Measurements from ENCODE around the gene SPDYE4.

DNA sequence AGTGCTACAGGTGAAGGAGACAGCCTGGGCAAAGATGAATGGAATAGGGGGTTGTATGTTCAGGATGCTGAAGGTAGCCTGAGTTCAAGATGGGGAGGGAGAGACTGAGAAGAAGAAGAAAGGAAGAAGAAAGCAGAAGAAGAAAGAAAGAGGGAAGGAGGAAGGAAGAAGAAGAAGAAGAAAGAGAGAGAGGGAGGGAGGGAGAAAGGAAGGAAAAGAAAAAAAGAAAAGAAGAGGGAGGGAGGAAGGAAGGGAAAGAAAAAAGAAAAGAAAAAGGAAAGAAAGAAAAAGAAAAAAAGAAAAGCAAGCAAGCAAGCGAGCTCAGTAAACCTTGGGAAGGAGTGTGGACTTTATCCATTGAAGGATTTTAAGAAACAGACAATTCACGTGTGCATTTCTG, 21.6 kb downstream of the SPDYE4 start:
- TF ChIP-seq, protein P1, sequence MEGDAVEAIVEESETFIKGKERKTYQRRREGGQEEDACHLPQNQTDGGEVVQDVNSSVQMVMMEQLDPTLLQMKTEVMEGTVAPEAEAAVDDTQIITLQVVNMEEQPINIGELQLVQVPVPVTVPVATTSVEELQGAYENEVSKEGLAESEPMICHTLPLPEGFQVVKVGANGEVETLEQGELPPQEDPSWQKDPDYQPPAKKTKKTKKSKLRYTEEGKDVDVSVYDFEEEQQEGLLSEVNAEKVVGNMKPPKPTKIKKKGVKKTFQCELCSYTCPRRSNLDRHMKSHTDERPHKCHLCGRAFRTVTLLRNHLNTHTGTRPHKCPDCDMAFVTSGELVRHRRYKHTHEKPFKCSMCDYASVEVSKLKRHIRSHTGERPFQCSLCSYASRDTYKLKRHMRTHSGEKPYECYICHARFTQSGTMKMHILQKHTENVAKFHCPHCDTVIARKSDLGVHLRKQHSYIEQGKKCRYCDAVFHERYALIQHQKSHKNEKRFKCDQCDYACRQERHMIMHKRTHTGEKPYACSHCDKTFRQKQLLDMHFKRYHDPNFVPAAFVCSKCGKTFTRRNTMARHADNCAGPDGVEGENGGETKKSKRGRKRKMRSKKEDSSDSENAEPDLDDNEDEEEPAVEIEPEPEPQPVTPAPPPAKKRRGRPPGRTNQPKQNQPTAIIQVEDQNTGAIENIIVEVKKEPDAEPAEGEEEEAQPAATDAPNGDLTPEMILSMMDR (IDR thresholded peaks at IDR 0.05): no peak
- TF ChIP-seq, protein P2, sequence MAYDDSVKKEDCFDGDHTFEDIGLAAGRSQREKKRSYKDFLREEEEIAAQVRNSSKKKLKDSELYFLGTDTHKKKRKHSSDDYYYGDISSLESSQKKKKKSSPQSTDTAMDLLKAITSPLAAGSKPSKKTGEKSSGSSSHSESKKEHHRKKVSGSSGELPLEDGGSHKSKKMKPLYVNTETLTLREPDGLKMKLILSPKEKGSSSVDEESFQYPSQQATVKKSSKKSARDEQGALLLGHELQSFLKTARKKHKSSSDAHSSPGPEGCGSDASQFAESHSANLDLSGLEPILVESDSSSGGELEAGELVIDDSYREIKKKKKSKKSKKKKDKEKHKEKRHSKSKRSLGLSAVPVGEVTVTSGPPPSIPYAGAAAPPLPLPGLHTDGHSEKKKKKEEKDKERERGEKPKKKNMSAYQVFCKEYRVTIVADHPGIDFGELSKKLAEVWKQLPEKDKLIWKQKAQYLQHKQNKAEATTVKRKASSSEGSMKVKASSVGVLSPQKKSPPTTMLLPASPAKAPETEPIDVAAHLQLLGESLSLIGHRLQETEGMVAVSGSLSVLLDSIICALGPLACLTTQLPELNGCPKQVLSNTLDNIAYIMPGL (CRISPR knock-in tag; IDR thresholded peaks at IDR 0.05): no peak
- TF ChIP-seq NR2C2 (CRISPR knock-in tag; IDR thresholded peaks at IDR 0.05): no peak
- no peak for TF ChIP-seq SP1 (CRISPR knock-in tag; conservative IDR thresholded peaks at IDR 0.05)
- TF ChIP-seq ELF4 (CRISPR knock-in tag; IDR thresholded peaks at IDR 0.05; ENCODE audit: low read depth): no peak
- TF ChIP-seq ZNF317 (CRISPR knock-in tag; IDR thresholded peaks at IDR 0.05; ENCODE audit: borderline replicate concordance, low read depth): no peak
- TF ChIP-seq SMAD4 (CRISPR knock-in tag; IDR thresholded peaks at IDR 0.05): no peak
- no peak for TF ChIP-seq CBFB (CRISPR knock-in tag; IDR thresholded peaks at IDR 0.05; ENCODE audit: low read depth)
- TF ChIP-seq NFYB (CRISPR knock-in tag; conservative IDR thresholded peaks at IDR 0.05; ENCODE audit: low read depth): no peak
- no peak for TF ChIP-seq ZNF138 (CRISPR knock-in tag; conservative IDR thresholded peaks at IDR 0.05)
- TF ChIP-seq, protein P3, sequence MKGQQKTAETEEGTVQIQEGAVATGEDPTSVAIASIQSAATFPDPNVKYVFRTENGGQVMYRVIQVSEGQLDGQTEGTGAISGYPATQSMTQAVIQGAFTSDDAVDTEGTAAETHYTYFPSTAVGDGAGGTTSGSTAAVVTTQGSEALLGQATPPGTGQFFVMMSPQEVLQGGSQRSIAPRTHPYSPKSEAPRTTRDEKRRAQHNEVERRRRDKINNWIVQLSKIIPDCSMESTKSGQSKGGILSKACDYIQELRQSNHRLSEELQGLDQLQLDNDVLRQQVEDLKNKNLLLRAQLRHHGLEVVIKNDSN (CRISPR knock-in tag; IDR thresholded peaks at IDR 0.05): no peak
- TF ChIP-seq, protein P4, sequence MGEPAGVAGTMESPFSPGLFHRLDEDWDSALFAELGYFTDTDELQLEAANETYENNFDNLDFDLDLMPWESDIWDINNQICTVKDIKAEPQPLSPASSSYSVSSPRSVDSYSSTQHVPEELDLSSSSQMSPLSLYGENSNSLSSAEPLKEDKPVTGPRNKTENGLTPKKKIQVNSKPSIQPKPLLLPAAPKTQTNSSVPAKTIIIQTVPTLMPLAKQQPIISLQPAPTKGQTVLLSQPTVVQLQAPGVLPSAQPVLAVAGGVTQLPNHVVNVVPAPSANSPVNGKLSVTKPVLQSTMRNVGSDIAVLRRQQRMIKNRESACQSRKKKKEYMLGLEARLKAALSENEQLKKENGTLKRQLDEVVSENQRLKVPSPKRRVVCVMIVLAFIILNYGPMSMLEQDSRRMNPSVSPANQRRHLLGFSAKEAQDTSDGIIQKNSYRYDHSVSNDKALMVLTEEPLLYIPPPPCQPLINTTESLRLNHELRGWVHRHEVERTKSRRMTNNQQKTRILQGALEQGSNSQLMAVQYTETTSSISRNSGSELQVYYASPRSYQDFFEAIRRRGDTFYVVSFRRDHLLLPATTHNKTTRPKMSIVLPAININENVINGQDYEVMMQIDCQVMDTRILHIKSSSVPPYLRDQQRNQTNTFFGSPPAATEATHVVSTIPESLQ (CRISPR knock-in tag; IDR thresholded peaks at IDR 0.05): no peak
- TF ChIP-seq, protein P5, sequence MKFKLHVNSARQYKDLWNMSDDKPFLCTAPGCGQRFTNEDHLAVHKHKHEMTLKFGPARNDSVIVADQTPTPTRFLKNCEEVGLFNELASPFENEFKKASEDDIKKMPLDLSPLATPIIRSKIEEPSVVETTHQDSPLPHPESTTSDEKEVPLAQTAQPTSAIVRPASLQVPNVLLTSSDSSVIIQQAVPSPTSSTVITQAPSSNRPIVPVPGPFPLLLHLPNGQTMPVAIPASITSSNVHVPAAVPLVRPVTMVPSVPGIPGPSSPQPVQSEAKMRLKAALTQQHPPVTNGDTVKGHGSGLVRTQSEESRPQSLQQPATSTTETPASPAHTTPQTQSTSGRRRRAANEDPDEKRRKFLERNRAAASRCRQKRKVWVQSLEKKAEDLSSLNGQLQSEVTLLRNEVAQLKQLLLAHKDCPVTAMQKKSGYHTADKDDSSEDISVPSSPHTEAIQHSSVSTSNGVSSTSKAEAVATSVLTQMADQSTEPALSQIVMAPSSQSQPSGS (CRISPR knock-in tag; IDR thresholded peaks at IDR 0.05; ENCODE audit: borderline replicate concordance, low read depth): no peak

Data from WTC11 (cell line).